Brain microvascular endothelial cell (primary cell): ENCODE data around the gene FAM200C.

Experiments
- DNase-seq: peaks from one replicate; pipeline ENCODE4 v3.0.0-alpha.2; 2020
- H3K27ac ChIP-seq: fragments of 250-450 bp; sonication (Bioruptor Pico); 2 replicates; pipeline ENCODE4 v1.5.1; 2020; ENCODE audit warnings: mild to moderate bottlenecking, moderate library complexity
- H3K27me3 ChIP-seq: fragments of 250-450 bp; sonication (Bioruptor Pico); replicated peaks from 2 replicates; pipeline ENCODE4 v1.5.1; 2020; ENCODE audit warnings: mild to moderate bottlenecking
- H3K36me3 ChIP-seq: fragments of 250-450 bp; sonication (Bioruptor Pico); replicated peaks from 2 replicates; pipeline ENCODE4 v1.5.1; 2020; ENCODE audit warnings: mild to moderate bottlenecking
- H3K4me3 ChIP-seq: 2 replicates; pipeline ENCODE4 v1.5.1; 2011; ENCODE audit warnings: low read depth, mild to moderate bottlenecking, control low read depth, low read length, moderate library complexity
- CTCF ChIP-seq: IDR thresholded peaks from 2 replicates; pipeline ENCODE4 v1.5.1; 2011; ENCODE audit warnings: low read depth, mild to moderate bottlenecking, moderate library complexity, low read length, control low read depth, inconsistent platforms; ENCODE audit errors: missing control alignments
- in situ Hi-C: cut with HindIII; loops from 2 replicates; pipeline ENCODE4 v1.10.0; 2017; ENCODE audit warnings: low sequenced_read_pairs, low pct_ligation_motif_present

Gene FAM200C

GRCh38 chr5:160371294-160371693 is 28.6 kb downstream of the FAM200C start:
- no peak for TF ChIP-seq CTCF
- in situ Hi-C loops: no loop called here
- H3K27ac ChIP-seq: no peak overlapping the region
- no peak overlapping the region for H3K4me3 ChIP-seq
- no peaks in the 10 kb centered on the region for H3K36me3 ChIP-seq
- H3K27me3 ChIP-seq: peaks cover 2% of the 10 kb centered on the region
- no peak for DNase-seq

GRCh38 chr5:160370713-160371034 is 29.2 kb downstream of the FAM200C start:
- H3K36me3 ChIP-seq: no peaks in the 10 kb centered on the region
- in situ Hi-C loops: no loop called here
- H3K27me3 ChIP-seq: peaks cover 2% of the 10 kb centered on the region
- H3K4me3 ChIP-seq: peak overlapping the region; percentile 52
- TF ChIP-seq CTCF: no peak
- DNase-seq: no peak
- no peak overlapping the region for H3K27ac ChIP-seq

- Histone ChIP-seq H3K4me3 (peak within 1 kb of the TSS; percentile 52), H3K27ac (no peak within 1 kb of the TSS), H3K36me3 (no peaks in the 10 kb centered on the region), H3K27me3 (peaks cover 2% of the 10 kb centered on the region)
- in situ Hi-C loops: no loop called here
- no peak for TF ChIP-seq CTCF
- DNase-seq: peak; percentile 31
These were observed 29.7 kb downstream of the FAM200C start, which contains the start of gene C1QTNF2 for GRCh38 chr5:160369990-160370712. C1QTNF2 (minus strand) TSS chr5:160370626; CDS start chr5:160355011, 15,615 bp downstream.

- DNase-seq: no peak
- Histone ChIP-seq H3K36me3 (no peaks in the 10 kb centered on the region), H3K27me3 (no peaks in the 10 kb centered on the region), H3K27ac (no peak overlapping the region), H3K4me3 (no peak overlapping the region)
- in situ Hi-C loops: no loop called here
- TF ChIP-seq CTCF: no peak
These were observed 32.0 kb downstream of the FAM200C start for GRCh38 chr5:160367885-160368284.

GRCh38 chr5:160367261-160367660 is 32.6 kb downstream of the FAM200C start:
- no peak for TF ChIP-seq CTCF
- no peak overlapping the region for H3K4me3 ChIP-seq
- H3K27ac ChIP-seq: no peak overlapping the region
- in situ Hi-C loops: no loop called here
- H3K27me3 ChIP-seq: no peaks in the 10 kb centered on the region
- no peaks in the 10 kb centered on the region for H3K36me3 ChIP-seq
- no peak for DNase-seq

GRCh38 chr5:160366230-160366629 is 33.6 kb downstream of the FAM200C start:
- Histone ChIP-seq H3K4me3 (no peak overlapping the region), H3K27ac (no peak overlapping the region), H3K36me3 (no peaks in the 10 kb centered on the region), H3K27me3 (no peaks in the 10 kb centered on the region)
- TF ChIP-seq CTCF: no peak
- no peak for DNase-seq
- in situ Hi-C loops: no loop called here
